HG03159 (cell line): ENCODE measurements around the gene BECN2.

Experiments
- ATAC-seq: cut with Tn5 transposase; IDR thresholded peaks from one replicate; pipeline ENCODE4 v1.9.1; 2021; ENCODE audit warnings: mild to moderate bottlenecking, moderate library complexity; ENCODE audit not compliant: unreplicated experiment

The BECN2 gene, protein sequence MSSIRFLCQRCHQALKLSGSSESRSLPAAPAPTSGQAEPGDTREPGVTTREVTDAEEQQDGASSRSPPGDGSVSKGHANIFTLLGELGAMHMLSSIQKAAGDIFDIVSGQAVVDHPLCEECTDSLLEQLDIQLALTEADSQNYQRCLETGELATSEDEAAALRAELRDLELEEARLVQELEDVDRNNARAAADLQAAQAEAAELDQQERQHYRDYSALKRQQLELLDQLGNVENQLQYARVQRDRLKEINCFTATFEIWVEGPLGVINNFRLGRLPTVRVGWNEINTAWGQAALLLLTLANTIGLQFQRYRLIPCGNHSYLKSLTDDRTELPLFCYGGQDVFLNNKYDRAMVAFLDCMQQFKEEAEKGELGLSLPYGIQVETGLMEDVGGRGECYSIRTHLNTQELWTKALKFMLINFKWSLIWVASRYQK

DNA sequence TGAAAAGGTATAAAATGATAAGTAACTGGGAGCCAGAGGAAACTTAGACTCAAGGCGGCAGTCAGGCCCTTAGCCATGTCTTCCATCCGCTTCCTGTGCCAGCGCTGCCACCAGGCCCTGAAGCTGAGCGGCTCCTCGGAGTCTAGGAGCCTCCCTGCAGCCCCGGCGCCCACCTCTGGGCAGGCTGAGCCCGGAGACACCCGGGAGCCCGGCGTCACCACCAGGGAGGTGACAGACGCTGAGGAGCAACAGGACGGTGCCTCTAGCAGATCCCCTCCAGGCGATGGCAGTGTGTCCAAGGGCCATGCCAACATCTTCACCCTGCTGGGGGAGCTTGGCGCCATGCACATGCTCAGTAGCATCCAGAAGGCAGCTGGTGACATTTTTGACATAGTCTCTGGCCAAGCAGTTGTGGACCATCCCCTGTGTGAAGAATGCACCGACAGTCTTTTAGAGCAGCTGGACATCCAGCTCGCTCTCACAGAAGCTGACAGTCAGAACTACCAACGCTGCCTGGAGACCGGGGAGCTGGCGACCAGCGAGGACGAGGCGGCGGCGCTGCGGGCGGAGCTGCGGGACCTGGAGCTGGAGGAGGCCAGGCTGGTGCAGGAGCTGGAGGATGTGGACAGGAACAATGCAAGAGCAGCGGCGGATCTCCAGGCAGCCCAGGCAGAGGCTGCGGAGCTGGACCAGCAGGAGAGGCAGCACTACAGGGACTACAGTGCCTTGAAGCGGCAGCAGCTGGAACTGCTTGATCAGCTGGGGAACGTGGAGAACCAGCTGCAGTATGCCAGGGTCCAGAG lies at the start of gene BECN2:
TSS of gene BECN2 (plus strand) at position 76 of the 803 bp plus-strand sequence. CDS start at position 76, 0 bp downstream.
- ATAC-seq: no peak

DNA sequence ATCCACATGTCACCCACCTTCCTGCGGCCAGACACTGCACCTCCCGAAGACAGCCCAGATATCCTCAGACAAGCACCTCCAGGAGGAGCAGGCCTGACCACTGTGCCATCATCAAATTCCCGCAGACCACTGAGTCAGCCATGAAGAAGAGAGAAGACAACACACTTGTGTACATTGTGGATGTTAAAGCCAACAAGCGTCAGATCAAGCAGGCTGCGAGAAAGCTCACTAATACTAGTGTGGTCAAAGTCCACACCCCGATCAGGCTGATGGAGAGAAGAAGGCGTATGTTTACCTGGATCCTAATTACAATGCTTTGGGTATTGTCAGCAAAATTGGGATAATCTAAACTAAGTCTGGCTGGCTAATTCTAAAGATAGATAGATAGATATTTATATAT lies 41.4 kb upstream of the BECN2 start:
- no peak for ATAC-seq

DNA sequence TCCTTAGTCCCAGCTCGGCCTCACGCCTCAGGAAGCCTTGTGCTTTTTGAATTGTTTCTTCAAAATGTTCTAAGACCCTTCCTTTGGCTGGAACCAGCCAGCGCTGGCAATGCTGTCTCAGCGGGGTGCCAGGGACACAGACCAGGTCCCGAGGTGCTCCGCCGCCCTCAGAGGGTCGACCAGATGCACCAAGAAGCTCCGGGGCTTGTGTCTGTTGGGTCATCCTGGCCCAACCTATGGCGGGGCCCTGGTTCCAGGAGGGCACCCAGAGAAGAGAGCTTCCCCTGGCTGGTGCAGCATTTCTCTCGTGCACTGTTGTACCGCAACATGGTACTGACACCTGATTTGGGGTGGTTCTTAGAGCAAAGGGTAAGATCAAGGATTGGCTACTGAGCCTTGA lies 40.1 kb upstream of the BECN2 start:
- ATAC-seq: no peak

DNA sequence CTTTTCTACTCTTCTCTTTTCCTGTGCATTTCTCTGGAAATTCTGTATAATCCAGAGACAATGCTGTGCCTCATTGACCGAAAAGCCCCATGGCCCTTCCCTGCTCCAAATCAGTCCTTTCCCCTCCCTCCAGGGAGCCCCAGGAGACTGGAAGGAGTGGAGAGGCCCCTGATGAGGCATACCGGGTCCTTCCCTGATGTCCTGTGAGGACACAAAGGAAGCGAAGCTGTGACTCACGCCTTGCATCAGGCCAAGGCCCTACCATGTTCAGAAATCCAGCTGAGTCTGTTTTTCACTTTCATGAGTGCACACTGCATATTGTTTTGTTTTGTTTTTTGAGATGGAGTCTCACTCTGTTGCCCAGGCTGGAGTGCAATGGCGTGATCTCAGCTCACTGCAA lies 38.7 kb upstream of the BECN2 start:
- no peak for ATAC-seq

DNA sequence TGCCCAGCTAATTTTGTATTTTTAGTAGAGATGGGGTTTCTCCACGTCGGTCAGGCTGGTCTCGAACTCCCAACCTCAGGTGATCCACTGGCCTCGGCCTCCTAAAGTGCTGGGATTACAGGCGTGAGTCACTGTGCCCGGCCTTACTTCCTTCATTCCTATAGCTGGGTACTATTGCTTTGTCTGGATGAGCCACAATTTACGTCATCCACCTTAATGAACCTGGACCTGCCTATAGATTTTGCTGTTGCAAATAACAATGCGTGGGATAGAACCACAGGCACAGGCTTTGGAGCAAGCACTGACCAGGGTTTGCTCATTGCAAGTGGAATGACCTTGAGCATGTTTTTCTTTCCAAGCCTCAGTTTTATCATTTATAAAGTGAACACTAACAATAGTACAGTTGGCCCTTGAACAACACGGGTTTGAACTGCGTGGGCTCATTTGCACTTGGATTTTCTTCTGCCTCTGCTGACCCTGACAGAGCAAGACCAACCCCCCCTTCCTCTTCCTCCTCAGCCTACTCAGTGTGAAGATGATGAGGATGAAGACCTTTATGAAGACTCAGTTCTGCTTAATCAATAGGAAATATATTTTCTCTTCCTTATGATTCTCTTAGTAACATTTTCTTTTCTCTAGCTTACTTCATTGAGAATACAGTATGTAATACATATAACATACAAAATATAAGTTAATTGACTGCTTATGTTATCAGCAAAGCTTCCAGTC lies 33.3 kb upstream of the BECN2 start:
- ATAC-seq: no peak

DNA sequence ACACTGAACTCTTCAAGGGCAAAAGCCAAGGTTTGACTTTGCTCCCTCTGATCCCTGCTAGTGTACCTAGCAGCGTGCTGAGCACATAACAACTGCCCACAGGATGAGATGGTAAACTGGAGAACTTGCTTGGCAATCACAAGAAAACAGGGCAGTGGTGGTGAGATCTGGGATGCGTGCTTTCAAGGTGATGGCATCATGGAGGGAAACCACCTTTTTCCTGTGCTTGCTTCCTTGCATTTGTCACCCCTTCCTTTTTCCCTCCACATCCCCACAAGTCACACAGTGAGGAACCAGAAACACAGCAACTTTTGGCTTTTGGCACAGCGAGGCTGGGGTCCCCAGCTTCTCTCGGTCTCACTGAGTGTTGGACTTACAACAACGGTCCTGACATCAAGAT lies 31.4 kb upstream of the BECN2 start:
- no peak for ATAC-seq

DNA sequence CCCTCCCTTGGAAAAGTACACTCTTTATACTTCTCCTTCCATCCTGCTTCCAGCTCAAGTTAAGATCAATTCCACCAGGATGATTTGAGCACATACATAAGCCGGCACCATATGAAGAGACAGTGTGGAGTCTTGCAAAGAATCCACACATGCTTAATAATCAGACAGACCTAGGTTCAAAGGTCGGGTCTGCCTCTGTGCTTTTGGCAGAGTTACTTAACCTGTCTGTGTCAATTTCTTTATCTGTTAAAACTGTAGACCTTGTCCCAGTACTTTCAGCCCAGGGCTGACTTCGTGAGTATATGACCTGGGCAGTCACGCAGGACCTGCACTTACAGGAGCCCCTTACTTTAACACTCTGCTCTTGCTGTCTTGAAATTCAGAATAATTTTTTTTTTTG lies 30.2 kb upstream of the BECN2 start:
- no peak for ATAC-seq

DNA sequence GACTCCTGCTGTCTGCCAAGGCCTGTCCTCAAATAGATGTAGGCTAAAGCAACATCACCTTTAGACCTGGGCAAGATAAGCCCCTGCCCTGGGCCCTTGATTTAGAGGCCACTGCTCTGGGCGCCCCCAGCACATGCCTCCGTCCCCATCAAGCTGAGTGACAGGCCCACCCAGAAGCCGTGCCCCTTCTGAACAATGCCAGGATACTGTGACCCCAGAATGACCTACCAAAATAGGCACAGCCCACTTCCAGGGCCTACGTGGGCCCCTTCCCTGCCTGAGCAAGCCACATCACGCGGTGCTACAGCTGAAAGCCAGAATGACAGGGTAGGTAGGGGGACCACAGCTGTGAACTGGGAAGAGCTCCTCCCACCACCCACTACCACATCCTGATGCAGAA lies 24.7 kb upstream of the BECN2 start:
- no peak for ATAC-seq

DNA sequence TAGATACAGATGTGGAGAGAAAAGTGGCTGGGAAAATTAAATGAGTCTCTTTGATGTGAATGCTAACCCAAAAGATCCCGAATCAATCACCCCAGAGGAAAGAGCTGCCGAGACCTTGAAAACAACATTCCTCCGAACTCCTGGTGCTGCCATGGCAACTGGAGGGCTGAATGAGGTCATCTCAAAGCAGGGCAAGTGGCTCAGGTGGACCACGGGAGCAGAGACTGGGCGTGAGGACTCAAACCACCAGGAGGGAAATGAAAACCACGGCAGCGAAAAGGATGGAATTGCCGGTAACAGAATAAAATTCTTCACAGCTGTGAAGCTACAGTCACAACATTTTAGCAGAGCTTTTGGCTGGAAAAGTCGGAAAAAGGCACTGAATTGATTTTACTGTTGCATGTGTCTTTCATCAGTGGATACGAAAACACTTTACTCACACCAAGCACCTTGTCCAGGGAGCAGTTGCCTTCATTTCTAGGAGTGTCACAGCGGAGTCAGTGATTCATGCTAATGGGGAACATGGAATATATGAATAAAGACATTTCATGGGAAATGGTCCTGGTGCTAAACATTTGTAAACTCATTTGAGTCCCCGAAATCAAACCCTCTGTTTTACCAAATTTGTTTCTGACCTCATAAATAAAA lies 23.2 kb upstream of the BECN2 start:
- ATAC-seq: no peak

DNA sequence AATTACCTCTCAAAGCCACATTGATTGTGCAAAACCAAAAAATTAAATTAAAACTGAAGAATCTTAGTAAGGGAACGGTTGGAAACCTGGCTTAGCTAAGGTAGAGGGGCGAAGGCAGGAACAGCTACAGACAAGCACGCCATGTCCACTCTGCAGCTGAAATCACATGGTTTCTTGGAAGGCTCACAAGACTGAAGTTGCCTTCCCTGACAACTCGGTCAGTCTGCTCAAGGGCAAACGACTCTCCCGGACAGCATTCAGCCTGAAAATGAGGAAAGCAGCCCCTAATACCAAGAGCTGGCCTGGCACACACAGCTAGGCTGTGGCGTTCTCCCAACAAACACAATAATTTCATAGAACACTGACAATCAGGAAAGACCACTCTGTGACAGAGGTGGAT lies 22.7 kb upstream of the BECN2 start:
- no peak for ATAC-seq

DNA sequence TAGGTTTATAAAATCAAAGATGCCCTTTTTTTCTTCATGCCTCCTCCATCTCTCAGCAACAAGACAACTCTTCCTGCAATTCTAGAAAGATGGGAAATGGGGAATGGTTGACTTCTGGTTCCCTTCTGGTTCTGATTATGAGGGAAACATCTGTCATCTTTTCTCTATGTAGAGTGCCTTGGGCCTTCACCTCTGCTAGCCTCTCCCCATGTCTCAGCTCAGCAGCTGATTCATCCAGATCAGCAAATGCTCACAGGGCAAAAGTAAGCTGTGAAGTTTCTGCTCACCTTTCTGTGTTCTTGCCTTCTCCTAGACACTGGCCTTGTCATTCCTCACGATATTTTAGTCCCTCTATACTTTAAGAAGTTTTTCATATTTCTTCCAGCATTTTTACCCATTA lies 17.8 kb upstream of the BECN2 start:
- no peak for ATAC-seq

DNA sequence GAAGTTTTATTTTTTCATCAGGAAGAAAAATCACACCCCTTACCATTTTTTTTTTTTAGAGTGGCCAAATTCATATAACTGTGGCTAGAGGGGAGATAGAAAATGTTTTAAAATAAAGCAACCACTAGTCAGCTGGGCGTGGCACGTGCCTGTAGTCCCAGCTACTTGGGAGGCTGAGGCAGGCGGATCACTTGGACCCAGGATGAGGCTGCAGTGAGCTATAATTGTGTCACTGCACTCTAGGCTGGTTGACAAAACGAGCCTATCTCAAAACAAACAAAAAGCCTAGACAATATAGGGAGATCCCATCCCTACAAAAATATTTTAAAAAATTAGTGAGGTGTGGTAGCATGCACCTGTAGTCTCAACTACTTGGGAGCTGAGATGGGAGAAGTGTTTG lies 14.8 kb upstream of the BECN2 start:
- ATAC-seq: no peak

DNA sequence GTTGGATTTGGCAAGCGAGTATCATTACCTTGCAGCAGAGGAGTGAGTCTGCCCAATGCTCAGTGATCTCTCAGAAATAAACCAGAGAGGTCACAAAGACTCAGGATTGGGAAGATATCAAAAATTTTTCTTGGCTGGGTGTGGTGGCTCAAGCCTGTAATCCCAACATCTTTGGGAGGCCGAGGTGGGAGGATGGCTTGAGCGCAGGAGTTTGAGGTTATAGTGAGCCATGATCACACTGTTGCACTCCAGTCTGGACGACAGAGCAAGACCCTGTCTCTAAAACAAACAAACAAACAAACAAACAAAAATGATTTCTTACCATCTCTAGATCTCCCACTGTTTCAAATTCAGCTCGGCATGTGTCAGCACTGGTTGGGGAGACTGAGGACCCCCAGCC lies 13.3 kb upstream of the BECN2 start:
- no peak for ATAC-seq

DNA sequence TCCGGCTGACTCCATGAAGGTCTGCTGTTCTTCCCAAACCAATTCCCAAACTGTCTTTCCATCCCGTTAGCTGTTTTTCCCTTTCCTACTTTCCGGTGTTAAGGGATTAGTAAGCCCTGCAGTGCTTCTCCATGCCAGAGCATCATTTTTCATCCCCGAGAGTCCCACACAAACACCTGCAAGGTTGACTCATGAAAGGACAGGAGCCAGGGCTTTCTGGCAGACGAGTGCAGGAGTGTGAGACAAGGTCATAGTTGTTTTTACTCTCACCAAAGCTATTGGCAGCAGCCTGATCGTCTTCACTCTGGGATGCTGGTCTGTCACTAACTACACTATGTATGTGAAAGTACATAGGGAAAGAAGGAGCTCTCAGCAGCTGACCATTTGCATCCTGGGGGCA lies 10.2 kb upstream of the BECN2 start:
- no peak for ATAC-seq

DNA sequence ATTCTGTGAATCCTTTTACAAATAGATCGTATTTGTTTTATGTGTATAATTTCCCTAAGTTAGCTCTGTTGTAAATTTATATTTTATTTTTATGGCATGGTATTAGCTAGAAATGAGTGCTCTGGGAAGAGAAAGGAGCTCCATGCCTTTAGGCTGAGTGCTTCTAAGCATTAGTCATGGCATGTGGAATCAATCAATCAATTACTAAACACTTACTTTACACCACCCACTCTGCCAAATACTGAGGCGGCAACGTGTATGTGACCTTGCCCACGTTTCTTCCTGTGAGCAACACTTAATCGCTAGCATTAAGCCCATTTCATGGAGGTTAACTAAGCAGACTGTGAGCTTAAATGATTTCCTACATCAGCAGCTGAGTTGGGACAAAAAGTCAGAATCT lies 7.2 kb upstream of the BECN2 start:
- no peak for ATAC-seq

DNA sequence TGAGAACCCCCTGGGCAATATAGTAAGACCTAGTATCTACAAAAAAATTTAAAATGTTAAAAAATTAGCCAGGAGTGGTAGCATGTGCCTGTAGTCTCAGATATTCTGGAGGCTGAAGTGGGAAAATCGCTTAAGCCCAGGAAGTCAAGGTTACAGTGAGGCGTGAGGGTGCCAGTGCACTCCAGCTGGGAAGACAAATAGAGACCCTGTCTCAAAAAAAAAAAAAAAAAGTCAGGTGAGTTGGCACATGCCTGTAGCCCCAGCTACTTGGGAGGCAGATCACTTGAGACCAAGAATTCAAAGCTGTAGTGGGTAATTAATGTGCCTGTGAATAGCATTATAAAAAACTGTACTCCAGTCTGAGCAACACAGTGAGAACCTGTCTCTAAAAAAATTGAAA lies 4.6 kb downstream of the BECN2 start:
- ATAC-seq: no peak

DNA sequence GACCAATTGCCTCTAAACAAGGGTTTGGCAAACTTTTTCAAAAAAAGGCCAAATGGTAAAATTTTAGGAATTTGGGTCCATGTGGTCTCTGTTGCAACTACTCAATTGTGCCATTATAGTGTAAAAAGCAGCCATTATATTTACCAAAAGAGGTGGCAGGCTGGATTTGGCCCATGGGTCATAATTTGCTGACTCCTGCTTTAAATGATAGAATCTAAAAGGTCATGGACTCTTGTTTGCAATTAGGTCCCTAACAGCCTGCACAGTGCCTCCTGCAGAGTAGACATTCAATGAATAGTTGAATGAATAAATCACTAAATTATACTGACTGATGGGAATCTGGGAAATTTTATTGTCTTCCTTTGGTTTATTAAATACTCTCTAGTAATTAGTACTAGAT lies 6.2 kb downstream of the BECN2 start:
- no peak for ATAC-seq

DNA sequence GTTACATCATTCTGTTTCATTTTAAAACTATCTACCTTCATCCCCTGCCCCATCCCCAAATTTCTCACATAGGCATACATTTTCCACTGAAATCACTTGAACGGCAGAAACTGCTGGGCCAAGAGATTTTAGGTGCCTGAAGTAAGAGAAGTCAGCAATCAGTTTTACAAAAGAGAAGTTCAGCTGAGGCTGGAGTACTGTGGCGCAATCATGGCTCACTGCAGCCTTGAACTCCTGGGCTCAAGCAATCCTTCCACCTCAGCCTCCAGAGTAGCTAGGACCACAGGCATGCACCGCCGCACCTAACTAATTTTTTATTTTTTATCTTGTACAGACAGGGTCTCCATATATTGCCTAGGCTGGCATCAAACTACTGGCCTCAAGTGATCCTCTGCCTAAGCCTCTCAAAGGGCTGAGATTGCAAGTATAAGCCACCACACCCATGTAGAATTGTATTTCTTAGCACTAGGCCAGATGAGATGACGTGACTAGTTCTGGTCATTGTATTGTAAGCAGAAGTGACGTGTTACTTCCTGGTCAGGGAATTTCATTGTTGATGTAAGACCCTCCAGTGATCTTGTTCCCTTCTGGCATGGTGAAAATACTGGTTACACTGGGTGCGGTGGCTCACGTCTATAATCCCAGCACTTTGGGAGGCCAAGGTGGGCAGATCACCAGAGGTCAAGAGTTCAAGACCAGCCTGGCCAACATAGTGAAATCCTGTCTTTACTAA lies 7.1 kb downstream of the BECN2 start:
- ATAC-seq: no peak

DNA sequence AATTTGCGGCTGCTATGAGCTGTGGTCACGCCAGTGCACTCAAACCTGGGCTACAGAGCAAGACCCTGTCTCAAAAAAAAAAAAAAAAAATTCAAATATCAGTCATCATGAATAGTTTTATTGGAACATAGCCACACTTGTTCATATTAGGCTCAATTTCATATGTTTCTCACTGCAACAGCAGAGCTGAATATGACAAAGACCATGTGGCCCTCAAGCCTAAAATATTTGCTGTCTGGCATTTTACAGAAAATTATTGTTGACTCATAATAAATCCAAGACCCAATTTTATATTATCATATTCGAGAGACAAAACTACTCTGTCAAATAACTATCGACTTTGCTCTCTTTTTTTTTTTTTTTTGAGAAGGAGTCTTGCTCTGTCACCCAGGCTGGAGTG lies 11.0 kb downstream of the BECN2 start:
- no peak for ATAC-seq

DNA sequence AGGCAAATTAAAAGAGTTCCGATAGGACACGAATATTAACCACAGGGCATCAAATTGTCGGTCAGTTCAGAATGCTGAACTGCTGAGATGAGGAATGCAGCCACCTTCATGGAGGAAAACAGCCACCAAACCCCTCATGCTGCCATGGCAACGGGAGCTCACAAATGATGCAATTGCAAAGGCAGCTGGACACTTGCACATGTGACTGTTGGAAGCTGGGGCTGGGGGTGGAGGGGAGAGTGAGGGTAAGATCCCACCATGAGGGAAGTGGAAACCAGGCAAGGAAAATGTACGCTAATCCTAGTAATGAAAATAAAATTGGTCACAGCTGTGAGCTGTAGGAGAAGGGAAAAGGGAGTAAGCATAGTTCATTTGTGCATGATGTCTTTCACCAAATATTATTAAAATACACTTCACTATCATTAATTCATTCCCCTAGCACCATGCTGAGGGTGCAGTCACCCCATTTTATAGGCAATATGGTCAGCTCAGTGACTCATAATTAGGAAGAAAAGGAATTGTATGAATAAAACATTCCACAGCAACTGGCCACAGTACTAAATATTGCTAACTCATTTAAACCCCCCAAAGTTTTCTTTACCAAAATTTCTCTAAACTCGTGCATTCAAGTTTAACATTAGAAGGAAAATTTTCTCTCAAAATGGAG lies 15.3 kb downstream of the BECN2 start:
- ATAC-seq: no peak
